NCI-H2107 (cell line): ENCODE data around the gene SVOPL.

Experiments
- DNase-seq: peaks from one replicate; lab custom pipeline; 2025; lab: John Stamatoyannopoulos, UW

Gene SVOPL

GRCh38 chr7:138661069-138661635, 40.0 kb downstream of the SVOPL start:
- no peak for DNase-seq

GRCh38 chr7:138658889-138659288, 42.3 kb downstream of the SVOPL start:
- no peak for DNase-seq

GRCh38 chr7:138657854-138658386, 43.2 kb downstream of the SVOPL start:
- no peak for DNase-seq

GRCh38 chr7:138656952-138657351, 44.2 kb downstream of the SVOPL start:
- no peak for DNase-seq

- DNase-seq = no peak
Measured at GRCh38 chr7:138654616-138655015, 46.5 kb downstream of the SVOPL start.

GRCh38 chr7:138649506-138649905, 51.7 kb downstream of the SVOPL start:
- no peak for DNase-seq

- DNase-seq = no peak
Measured at GRCh38 chr7:138645284-138645683, 55.9 kb downstream of the SVOPL start.

- no peak for DNase-seq
Measured at GRCh38 chr7:138632826-138633602, 68.1 kb downstream of the SVOPL start.

- DNase-seq = no peak
Measured at GRCh38 chr7:138632384-138632783, 68.8 kb downstream of the SVOPL start.

GRCh38 chr7:138630059-138630610, 71.0 kb downstream of the SVOPL start:
- DNase-seq = no peak

- no peak for DNase-seq
Measured at GRCh38 chr7:138627361-138627760, 73.8 kb downstream of the SVOPL start.

- DNase-seq = no peak
Measured at GRCh38 chr7:138626846-138627245, 74.3 kb downstream of the SVOPL start.

- peak; percentile 59 for DNase-seq
Measured at GRCh38 chr7:138625849-138626230, 75.3 kb downstream of the SVOPL start.

- no peak for DNase-seq
Measured at GRCh38 chr7:138625084-138625848, 75.9 kb downstream of the SVOPL start.

- DNase-seq = no peak
Measured at GRCh38 chr7:138622841-138623240, 78.3 kb downstream of the SVOPL start.

GRCh38 chr7:138618933-138619332, 82.2 kb downstream of the SVOPL start:
- no peak for DNase-seq

- DNase-seq = no peak
Measured at GRCh38 chr7:138618506-138618905, 82.7 kb downstream of the SVOPL start.

- no peak for DNase-seq
Measured at GRCh38 chr7:138616085-138616484, 85.1 kb downstream of the SVOPL start.

GRCh38 chr7:138613630-138614029, 87.5 kb downstream of the SVOPL start:
- DNase-seq = no peak

GRCh38 chr7:138610671-138611170, 90.4 kb downstream of the SVOPL start:
- DNase-seq = no peak

GRCh38 chr7:138608275-138608674, 92.9 kb downstream of the SVOPL start:
- no peak for DNase-seq
